ENCODE data around the gene ADAD2.

Gene ADAD2

DNA sequence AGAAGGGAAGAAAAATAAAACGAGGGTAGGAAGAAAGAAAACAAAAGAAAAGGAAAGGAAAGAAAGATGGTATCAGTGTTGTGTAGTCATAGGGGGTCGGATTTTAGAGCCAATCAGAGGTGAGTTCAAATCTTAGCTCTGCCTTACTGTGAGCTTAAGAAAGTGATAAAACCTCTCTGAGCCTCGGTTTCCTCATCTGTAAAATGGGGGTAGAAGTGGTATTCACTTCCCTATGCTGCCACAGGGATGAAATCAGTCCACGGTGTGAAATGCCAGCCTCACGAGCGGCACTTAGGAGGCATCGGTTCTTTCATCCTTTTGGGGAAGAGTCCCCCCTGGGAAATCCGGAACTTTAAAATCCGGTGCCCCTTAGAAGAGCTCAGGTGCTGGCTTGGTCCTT lies 42.8 kb downstream of the ADAD2 start:
- no peaks in the 10 kb centered on the region for H3K36me3 ChIP-seq (ENCODE audit: control insufficient read depth, low read depth, low read length)
- H3K4me3 ChIP-seq (ENCODE audit: low read length): no peak overlapping the region
- H3K9me3 ChIP-seq (ENCODE audit: control insufficient read depth, low read depth, low read length): no peaks in the 10 kb centered on the region
- H3K9ac ChIP-seq (ENCODE audit: low read length): no peak overlapping the region
- no peaks in the 10 kb centered on the region for H3K27me3 ChIP-seq (ENCODE audit: control insufficient read depth, insufficient read depth, low read length)
- no peak overlapping the region for H3K27ac ChIP-seq (ENCODE audit: low read length)
- H3K4me1 ChIP-seq (ENCODE audit: control insufficient read depth, low read depth, low read length): no peaks in the 10 kb centered on the region

- Histone ChIP-seq H3K9ac (ENCODE audit: low read length) (no peak overlapping the region), H3K4me3 (ENCODE audit: low read length) (no peak overlapping the region), H3K27me3 (ENCODE audit: control insufficient read depth, insufficient read depth, low read length) (no peaks in the 10 kb centered on the region), H3K36me3 (ENCODE audit: control insufficient read depth, low read depth, low read length) (no peaks in the 10 kb centered on the region), H3K4me1 (ENCODE audit: control insufficient read depth, low read depth, low read length) (no peaks in the 10 kb centered on the region), H3K9me3 (ENCODE audit: control insufficient read depth, low read depth, low read length) (no peaks in the 10 kb centered on the region), H3K27ac (ENCODE audit: low read length) (no peak overlapping the region)
Observed at GRCh38 chr16:84234321-84235241, 43.6 kb downstream of the ADAD2 start.

DNA sequence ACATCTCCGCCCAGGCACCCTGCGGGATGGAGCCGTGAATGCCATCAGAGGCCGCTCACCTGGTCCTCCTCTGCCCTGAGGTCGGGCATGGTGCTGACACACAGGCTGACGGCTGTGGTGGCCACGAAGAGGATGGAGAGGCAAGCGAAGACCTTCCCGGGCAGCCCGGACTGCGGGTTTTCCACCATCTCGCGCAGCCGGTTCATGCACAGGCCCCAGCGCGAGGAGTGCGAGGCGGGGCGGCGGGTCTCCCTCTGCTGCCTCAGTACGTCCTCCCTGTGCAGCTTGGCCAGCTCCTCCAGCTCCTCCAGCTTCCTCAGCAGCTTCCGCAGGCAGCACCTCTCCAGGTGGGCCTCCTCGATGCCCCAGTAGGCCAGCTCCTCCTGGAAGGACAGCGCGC lies 45.7 kb downstream of the ADAD2 start:
- no peak overlapping the region for H3K9ac ChIP-seq (ENCODE audit: low read length)
- no peak overlapping the region for H3K4me3 ChIP-seq (ENCODE audit: low read length)
- no peaks in the 10 kb centered on the region for H3K27me3 ChIP-seq (ENCODE audit: control insufficient read depth, insufficient read depth, low read length)
- no peak overlapping the region for H3K27ac ChIP-seq (ENCODE audit: low read length)
- H3K9me3 ChIP-seq (ENCODE audit: control insufficient read depth, low read depth, low read length): no peaks in the 10 kb centered on the region
- no peaks in the 10 kb centered on the region for H3K4me1 ChIP-seq (ENCODE audit: control insufficient read depth, low read depth, low read length)
- H3K36me3 ChIP-seq (ENCODE audit: control insufficient read depth, low read depth, low read length): no peaks in the 10 kb centered on the region

DNA sequence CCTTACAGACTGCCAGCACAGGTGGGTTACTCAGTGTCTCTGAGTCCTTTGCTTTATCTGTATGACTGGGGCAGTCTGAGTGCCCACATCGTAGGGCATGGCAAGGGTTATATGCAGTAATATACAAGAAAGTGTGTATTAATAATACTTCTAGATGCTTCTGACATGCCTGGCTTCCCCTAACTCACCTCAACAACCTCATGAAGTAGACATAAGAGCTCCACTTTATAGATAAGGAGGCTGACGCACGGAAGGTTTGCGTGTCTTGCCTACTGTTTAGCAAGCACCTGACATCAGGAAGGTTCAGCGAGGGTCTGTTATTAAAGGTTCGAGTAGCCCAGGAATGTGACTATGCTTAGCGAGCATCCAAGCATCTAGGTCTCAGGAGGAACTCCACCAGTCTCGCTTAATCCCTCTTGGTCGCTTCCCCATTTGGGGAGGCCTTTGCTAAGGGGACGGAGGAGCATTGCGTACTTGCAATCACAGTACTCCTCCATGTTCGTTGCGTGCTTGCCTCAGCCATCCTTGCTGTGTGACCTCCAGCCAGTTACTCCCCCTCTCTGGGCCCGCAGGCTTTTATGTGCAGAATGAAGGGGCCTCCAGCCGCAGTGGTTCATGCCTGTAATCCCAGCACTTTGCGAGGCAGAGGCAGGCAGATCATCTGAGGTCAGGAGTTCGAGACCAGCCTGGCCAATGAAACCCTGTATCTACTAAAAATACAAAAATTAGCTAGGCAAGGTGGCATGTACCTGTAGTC lies 47.2 kb downstream of the ADAD2 start:
- Histone ChIP-seq H3K4me3 (ENCODE audit: low read length) (no peak overlapping the region), H3K27me3 (ENCODE audit: control insufficient read depth, insufficient read depth, low read length) (no peaks in the 10 kb centered on the region), H3K9ac (ENCODE audit: low read length) (no peak overlapping the region)

GRCh38 chr16:84239141-84239769 lies 48.3 kb downstream of the ADAD2 start:
- H3K27me3 ChIP-seq (ENCODE audit: control insufficient read depth, insufficient read depth, low read length): no peaks in the 10 kb centered on the region
- no peak overlapping the region for H3K9ac ChIP-seq (ENCODE audit: low read length)
- no peaks in the 10 kb centered on the region for H3K9me3 ChIP-seq (ENCODE audit: control insufficient read depth, low read depth, low read length)
- no peaks in the 10 kb centered on the region for H3K36me3 ChIP-seq (ENCODE audit: control insufficient read depth, low read depth, low read length)
- H3K4me3 ChIP-seq (ENCODE audit: low read length): no peak overlapping the region
- H3K4me1 ChIP-seq (ENCODE audit: control insufficient read depth, low read depth, low read length): no peaks in the 10 kb centered on the region
- no peak overlapping the region for H3K27ac ChIP-seq (ENCODE audit: low read length)

More for the DNA sequence above, 47.2 kb downstream of the ADAD2 start:
- no peak overlapping the region for H3K27ac ChIP-seq (ENCODE audit: low read length)
- H3K4me1 ChIP-seq (ENCODE audit: control insufficient read depth, low read depth, low read length): no peaks in the 10 kb centered on the region
- no peaks in the 10 kb centered on the region for H3K36me3 ChIP-seq (ENCODE audit: control insufficient read depth, low read depth, low read length)
- H3K9me3 ChIP-seq (ENCODE audit: control insufficient read depth, low read depth, low read length): no peaks in the 10 kb centered on the region

DNA sequence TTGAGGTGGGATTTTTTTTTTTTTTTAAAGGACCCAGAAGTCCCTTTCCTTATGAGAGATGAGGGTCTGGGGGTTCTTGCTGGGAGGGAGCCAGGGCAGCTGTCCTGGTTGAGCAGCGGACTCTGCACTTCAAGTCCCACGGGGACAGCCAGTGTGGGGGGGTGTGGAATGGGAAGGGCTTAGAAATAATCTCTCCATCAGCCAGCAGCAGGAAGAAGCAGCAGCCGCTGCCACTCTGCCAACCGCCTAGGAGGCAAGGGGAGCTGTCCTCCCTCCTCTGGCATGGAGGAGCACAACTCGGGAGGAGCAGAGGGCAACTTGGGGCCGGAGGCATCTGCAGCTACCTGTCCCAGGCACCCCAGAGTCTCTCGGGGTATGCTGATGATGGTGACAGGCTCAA lies 49.0 kb downstream of the ADAD2 start, which contains the start of gene KCNG4:
KCNG4 (minus strand) TSS at position 104 of the 400 bp plus-strand sequence. CDS start 2,527 bp downstream, outside the sequence.
- Histone ChIP-seq H3K27ac (ENCODE audit: low read length) (no peak within 1 kb of the TSS), H3K27me3 (ENCODE audit: control insufficient read depth, insufficient read depth, low read length) (no peaks in the 10 kb centered on the region), H3K9ac (ENCODE audit: low read length) (no peak within 1 kb of the TSS), H3K9me3 (ENCODE audit: control insufficient read depth, low read depth, low read length) (no peaks in the 10 kb centered on the region), H3K4me3 (ENCODE audit: low read length) (no peak within 1 kb of the TSS), H3K36me3 (ENCODE audit: control insufficient read depth, low read depth, low read length) (no peaks in the 10 kb centered on the region), H3K4me1 (ENCODE audit: control insufficient read depth, low read depth, low read length) (no peaks in the 10 kb centered on the region)

- H3K27ac ChIP-seq (ENCODE audit: low read length): no peak overlapping the region
- H3K27me3 ChIP-seq (ENCODE audit: control insufficient read depth, insufficient read depth, low read length): no peaks in the 10 kb centered on the region
- no peaks in the 10 kb centered on the region for H3K36me3 ChIP-seq (ENCODE audit: control insufficient read depth, low read depth, low read length)
- no peaks in the 10 kb centered on the region for H3K9me3 ChIP-seq (ENCODE audit: control insufficient read depth, low read depth, low read length)
- no peak overlapping the region for H3K9ac ChIP-seq (ENCODE audit: low read length)
- H3K4me3 ChIP-seq (ENCODE audit: low read length): no peak overlapping the region
- H3K4me1 ChIP-seq (ENCODE audit: control insufficient read depth, low read depth, low read length): no peaks in the 10 kb centered on the region
Observed at GRCh38 chr16:84240455-84240854, 49.5 kb downstream of the ADAD2 start.

DNA sequence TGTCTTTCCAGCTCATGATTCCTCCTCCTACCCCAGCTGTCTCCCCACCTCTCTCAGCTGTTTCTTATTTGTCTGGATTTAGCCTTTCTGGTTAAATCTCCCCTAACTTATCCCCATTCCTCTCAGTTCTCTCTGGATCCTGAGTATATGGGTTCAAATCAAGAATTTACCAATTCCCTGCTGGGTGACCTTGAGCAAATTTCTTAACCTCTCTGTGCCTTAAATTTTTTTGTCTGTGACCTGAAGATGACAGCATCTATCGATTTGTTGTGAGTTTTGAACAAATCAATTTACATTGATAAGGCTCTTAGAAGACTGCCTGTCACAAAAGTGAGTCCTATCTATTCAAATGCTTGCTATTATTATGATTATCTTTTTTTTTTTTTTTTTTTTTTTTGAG lies 50.8 kb downstream of the ADAD2 start:
- no peaks in the 10 kb centered on the region for H3K36me3 ChIP-seq (ENCODE audit: control insufficient read depth, low read depth, low read length)
- no peak overlapping the region for H3K27ac ChIP-seq (ENCODE audit: low read length)
- H3K27me3 ChIP-seq (ENCODE audit: control insufficient read depth, insufficient read depth, low read length): no peaks in the 10 kb centered on the region
- no peak overlapping the region for H3K4me3 ChIP-seq (ENCODE audit: low read length)
- no peaks in the 10 kb centered on the region for H3K4me1 ChIP-seq (ENCODE audit: control insufficient read depth, low read depth, low read length)
- no peaks in the 10 kb centered on the region for H3K9me3 ChIP-seq (ENCODE audit: control insufficient read depth, low read depth, low read length)
- no peak overlapping the region for H3K9ac ChIP-seq (ENCODE audit: low read length)

DNA sequence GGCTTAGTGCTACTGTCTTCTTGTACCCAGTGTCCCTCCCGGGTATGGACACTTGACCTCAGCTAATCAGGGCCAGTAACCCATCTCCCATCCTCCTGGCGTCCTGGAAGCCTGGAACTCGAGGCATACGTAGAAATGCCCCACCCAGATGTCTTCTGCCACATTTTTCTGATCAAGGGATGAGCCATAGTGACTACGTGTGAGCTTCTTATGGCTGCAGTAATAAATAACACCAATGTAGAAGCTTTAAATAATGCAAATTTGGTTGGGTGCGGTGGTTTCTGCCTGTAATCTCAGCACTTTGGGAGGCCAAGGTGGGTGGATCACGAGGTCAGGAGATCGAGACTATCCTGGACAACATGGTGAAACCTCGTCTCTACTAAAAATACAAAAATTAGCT lies 51.9 kb downstream of the ADAD2 start:
- H3K27me3 ChIP-seq (ENCODE audit: control insufficient read depth, insufficient read depth, low read length): no peaks in the 10 kb centered on the region
- H3K27ac ChIP-seq (ENCODE audit: low read length): no peak overlapping the region
- H3K9me3 ChIP-seq (ENCODE audit: control insufficient read depth, low read depth, low read length): no peaks in the 10 kb centered on the region
- H3K36me3 ChIP-seq (ENCODE audit: control insufficient read depth, low read depth, low read length): no peaks in the 10 kb centered on the region
- H3K4me1 ChIP-seq (ENCODE audit: control insufficient read depth, low read depth, low read length): no peaks in the 10 kb centered on the region
- no peak overlapping the region for H3K9ac ChIP-seq (ENCODE audit: low read length)
- H3K4me3 ChIP-seq (ENCODE audit: low read length): no peak overlapping the region

GRCh38 chr16:84243732-84244131 lies 52.8 kb downstream of the ADAD2 start:
- Histone ChIP-seq H3K9me3 (ENCODE audit: control insufficient read depth, low read depth, low read length) (no peaks in the 10 kb centered on the region), H3K4me1 (ENCODE audit: control insufficient read depth, low read depth, low read length) (no peaks in the 10 kb centered on the region), H3K4me3 (ENCODE audit: low read length) (no peak overlapping the region), H3K27me3 (ENCODE audit: control insufficient read depth, insufficient read depth, low read length) (no peaks in the 10 kb centered on the region), H3K9ac (ENCODE audit: low read length) (no peak overlapping the region), H3K27ac (ENCODE audit: low read length) (no peak overlapping the region), H3K36me3 (ENCODE audit: control insufficient read depth, low read depth, low read length) (no peaks in the 10 kb centered on the region)

DNA sequence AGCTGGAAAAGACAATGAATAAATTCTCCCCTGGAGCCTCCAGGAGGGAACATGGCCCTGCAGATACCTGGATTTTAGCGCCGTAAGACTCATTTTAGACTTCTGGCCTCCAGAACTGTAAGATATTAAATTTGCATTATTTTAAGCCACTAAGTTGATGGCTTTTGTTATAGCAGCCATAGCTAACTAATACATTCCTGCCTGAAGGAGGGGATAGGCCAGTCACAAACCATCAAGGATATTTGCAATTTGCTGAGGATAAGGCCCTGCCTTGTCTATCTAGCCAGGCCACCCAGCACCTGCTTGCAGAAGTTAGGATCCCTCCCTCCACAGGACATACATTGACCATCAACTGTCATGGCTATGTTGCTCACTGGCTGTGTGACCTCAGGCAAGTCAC lies 53.8 kb downstream of the ADAD2 start:
- Histone ChIP-seq H3K9me3 (ENCODE audit: control insufficient read depth, low read depth, low read length) (no peaks in the 10 kb centered on the region), H3K27ac (ENCODE audit: low read length) (no peak overlapping the region), H3K9ac (ENCODE audit: low read length) (no peak overlapping the region), H3K4me1 (ENCODE audit: control insufficient read depth, low read depth, low read length) (no peaks in the 10 kb centered on the region), H3K4me3 (ENCODE audit: low read length) (no peak overlapping the region), H3K27me3 (ENCODE audit: control insufficient read depth, insufficient read depth, low read length) (no peaks in the 10 kb centered on the region), H3K36me3 (ENCODE audit: control insufficient read depth, low read depth, low read length) (no peaks in the 10 kb centered on the region)

All from iPS-18a (cell line).